Stimulated activated CD4-positive, alpha-beta T cell treated with anti-CD3 and anti-CD28 coated beads, Interleukin-1b, Interleukin-23, amount 100 ng/mL, for 24 hours (primary cell): Measurements from ENCODE around the gene TNNT1.
A peak's percentile ranks its signal among the peaks of the same experiment; 100 is the strongest.

Experiments used
- DNase-seq, 4 experiments: peaks; one replicate each; pipeline ENCODE4 v3.0.0-alpha.2; 2020; ENCODE audit warnings: low read depth in 4 of 4, low spot score in 1 of 4

Gene TNNT1

GRCh38 chr19:55146078-55146704, 2.8 kb downstream of the TNNT1 start:
- DNase-seq = no peak

GRCh38 chr19:55145232-55145631, 3.8 kb downstream of the TNNT1 start:
- DNase-seq = no peak

GRCh38 chr19:55141696-55142095, 7.3 kb downstream of the TNNT1 start:
- DNase-seq = no peak

GRCh38 chr19:55137915-55138314, 11.1 kb downstream of the TNNT1 start:
- DNase-seq = no peak

GRCh38 chr19:55136399-55137102, 12.5 kb downstream of the TNNT1 start:
- no peak for DNase-seq

GRCh38 chr19:55134736-55135135, 14.3 kb downstream of the TNNT1 start:
- no peak for DNase-seq

- no peak for DNase-seq
Measured at GRCh38 chr19:55133639-55134444, 15.2 kb downstream of the TNNT1 start.

- no peak for DNase-seq
Measured at GRCh38 chr19:55132453-55133129, 16.4 kb downstream of the TNNT1 start.

GRCh38 chr19:55131421-55131820, 17.6 kb downstream of the TNNT1 start:
- no peak for DNase-seq

- DNase-seq = no peak
Measured at GRCh38 chr19:55119053-55119452, 30.0 kb downstream of the TNNT1 start.

- DNase-seq = no peak
Measured at GRCh38 chr19:55118401-55118991, 30.5 kb downstream of the TNNT1 start.

GRCh38 chr19:55117663-55118391, 31.2 kb downstream of the TNNT1 start:
- DNase-seq = peak; percentile 92 to 98 (median 95)

GRCh38 chr19:55116859-55117662, 31.9 kb downstream of the TNNT1 start, which contains the start of gene PPP1R12C:
Gene PPP1R12C, minus strand, starts transcription at chr19:55117637. Its CDS starts 94 bp downstream, at chr19:55117543.
- DNase-seq = no peak

GRCh38 chr19:55116232-55116858, 32.7 kb downstream of the TNNT1 start:
- DNase-seq = peak in 2 of 4 experiments; percentile 32 to 51

GRCh38 chr19:55115446-55116065, 33.5 kb downstream of the TNNT1 start:
- DNase-seq = no peak

- DNase-seq = no peak
Measured at GRCh38 chr19:55114566-55115145, 34.4 kb downstream of the TNNT1 start.

GRCh38 chr19:55113570-55114039, 35.4 kb downstream of the TNNT1 start:
- no peak for DNase-seq
